ENCODE measurements around the gene ATP1B2.

Gene ATP1B2, protein sequence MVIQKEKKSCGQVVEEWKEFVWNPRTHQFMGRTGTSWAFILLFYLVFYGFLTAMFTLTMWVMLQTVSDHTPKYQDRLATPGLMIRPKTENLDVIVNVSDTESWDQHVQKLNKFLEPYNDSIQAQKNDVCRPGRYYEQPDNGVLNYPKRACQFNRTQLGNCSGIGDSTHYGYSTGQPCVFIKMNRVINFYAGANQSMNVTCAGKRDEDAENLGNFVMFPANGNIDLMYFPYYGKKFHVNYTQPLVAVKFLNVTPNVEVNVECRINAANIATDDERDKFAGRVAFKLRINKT

DNA sequence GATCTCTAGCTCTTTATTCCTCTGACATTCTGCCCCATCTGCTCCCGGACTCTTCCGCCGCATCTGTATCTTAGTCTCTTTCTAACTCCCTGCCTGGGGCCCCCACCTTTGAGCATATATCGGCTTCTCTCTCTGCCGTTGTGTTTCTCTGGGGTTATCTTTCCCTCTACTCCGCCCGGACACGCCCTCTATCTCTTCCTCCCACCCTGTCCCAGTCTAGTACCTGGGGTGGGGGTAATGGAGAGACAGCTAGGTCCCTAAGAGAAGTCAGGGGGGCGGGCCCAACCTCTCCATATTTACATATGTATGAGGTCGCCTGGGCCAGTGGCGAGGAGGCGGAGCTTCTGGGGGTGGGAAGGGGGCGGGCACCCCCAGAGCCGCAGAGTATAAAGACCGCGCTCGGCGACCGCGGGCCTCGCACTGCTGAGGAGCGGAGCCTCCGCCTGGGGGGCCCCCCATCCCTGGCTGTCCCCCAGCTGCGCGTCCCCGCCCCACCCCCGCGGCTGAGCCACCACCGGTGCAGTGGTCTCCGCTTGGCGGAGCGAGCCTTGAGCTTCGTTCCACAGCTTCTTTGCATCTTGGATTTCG is at the start of gene ATP1B2:
Gene ATP1B2 (plus strand): TSS at position 418 of the 588 bp plus-strand sequence. CDS start 593 bp downstream, outside the sequence.
- peak; percentile 73 for ATAC-seq
- TF ChIP-seq, protein P1, sequence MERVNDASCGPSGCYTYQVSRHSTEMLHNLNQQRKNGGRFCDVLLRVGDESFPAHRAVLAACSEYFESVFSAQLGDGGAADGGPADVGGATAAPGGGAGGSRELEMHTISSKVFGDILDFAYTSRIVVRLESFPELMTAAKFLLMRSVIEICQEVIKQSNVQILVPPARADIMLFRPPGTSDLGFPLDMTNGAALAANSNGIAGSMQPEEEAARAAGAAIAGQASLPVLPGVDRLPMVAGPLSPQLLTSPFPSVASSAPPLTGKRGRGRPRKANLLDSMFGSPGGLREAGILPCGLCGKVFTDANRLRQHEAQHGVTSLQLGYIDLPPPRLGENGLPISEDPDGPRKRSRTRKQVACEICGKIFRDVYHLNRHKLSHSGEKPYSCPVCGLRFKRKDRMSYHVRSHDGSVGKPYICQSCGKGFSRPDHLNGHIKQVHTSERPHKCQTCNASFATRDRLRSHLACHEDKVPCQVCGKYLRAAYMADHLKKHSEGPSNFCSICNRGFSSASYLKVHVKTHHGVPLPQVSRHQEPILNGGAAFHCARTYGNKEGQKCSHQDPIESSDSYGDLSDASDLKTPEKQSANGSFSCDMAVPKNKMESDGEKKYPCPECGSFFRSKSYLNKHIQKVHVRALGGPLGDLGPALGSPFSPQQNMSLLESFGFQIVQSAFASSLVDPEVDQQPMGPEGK (CRISPR knock-in tag; IDR thresholded peaks at IDR 0.05; ENCODE audit: borderline replicate concordance), result no peak
- TF ChIP-seq ZC3H10 (CRISPR knock-in tag; IDR thresholded peaks at IDR 0.05) (no peak), TOX (CRISPR knock-in tag; IDR thresholded peaks at IDR 0.05; ENCODE audit: borderline replicate concordance) (no peak), BACH2 (CRISPR knock-in tag; IDR thresholded peaks at IDR 0.05; ENCODE audit: borderline replicate concordance) (no peak)

DNA sequence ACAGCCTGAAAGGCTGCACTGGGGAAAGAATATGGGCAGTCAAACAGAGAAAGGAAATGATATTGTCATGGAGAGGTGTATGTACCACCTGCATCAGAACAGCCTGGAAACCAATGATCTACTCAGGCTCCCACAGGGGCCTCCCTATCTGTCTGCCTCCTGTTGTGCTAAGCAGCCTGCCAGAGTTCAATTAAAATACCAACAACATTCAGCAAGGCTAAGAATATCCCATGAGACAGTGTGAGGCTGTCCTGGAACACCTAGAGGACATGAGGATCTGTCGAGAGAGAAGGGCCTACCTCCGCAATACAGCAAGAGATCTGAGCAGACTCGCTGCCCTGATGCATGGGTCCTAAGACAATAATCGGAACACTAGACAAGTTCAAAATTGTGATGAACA is 44.4 kb upstream of the ATP1B2 start:
- TF ChIP-seq CSDC2 (CRISPR knock-in tag; IDR thresholded peaks at IDR 0.05), result no peak
- no peak for ATAC-seq

DNA sequence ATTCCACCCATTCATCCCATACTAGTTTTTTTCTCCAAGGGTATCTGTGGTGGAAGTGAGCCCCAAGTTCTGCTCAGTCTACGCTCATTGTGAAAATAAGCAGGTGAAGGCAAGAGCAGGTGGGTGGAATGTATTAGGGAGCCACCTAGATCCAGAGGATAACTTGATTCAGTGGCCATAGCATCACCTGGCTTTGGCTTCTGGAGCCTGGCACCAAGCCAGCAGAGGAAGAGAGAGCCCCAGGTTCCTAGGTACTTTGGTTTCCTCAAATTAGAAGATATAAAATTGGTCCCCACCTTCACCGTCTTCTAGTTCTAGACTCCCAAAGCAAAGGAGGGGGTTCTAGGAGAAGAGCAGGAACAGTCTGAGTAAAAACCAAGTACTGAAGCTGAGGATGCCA is 40.1 kb upstream of the ATP1B2 start:
- no peak for ATAC-seq
- TF ChIP-seq PPARA (CRISPR knock-in tag; IDR thresholded peaks at IDR 0.05; ENCODE audit: borderline replicate concordance) (no peak), RARB (CRISPR knock-in tag; IDR thresholded peaks at IDR 0.05) (no peak), ARNTL (CRISPR knock-in tag; IDR thresholded peaks at IDR 0.05; ENCODE audit: borderline replicate concordance, low read depth) (no peak), BACH2 (CRISPR knock-in tag; IDR thresholded peaks at IDR 0.05; ENCODE audit: borderline replicate concordance) (no peak), TCF4 (CRISPR knock-in tag; IDR thresholded peaks at IDR 0.05; ENCODE audit: borderline replicate concordance) (no peak), ISL1 (CRISPR knock-in tag; IDR thresholded peaks at IDR 0.05) (no peak), ZNF8 (CRISPR knock-in tag; IDR thresholded peaks at IDR 0.05) (no peak), ZC3H10 (CRISPR knock-in tag; IDR thresholded peaks at IDR 0.05) (no peak), OSR1 (CRISPR knock-in tag; IDR thresholded peaks at IDR 0.05) (no peak), ESRRG (CRISPR knock-in tag; IDR thresholded peaks at IDR 0.05) (no peak), GLIS3 (CRISPR knock-in tag; IDR thresholded peaks at IDR 0.05) (no peak), TOX (CRISPR knock-in tag; IDR thresholded peaks at IDR 0.05; ENCODE audit: borderline replicate concordance) (no peak), CSDC2 (CRISPR knock-in tag; IDR thresholded peaks at IDR 0.05) (no peak)
- TF ChIP-seq, protein P2, sequence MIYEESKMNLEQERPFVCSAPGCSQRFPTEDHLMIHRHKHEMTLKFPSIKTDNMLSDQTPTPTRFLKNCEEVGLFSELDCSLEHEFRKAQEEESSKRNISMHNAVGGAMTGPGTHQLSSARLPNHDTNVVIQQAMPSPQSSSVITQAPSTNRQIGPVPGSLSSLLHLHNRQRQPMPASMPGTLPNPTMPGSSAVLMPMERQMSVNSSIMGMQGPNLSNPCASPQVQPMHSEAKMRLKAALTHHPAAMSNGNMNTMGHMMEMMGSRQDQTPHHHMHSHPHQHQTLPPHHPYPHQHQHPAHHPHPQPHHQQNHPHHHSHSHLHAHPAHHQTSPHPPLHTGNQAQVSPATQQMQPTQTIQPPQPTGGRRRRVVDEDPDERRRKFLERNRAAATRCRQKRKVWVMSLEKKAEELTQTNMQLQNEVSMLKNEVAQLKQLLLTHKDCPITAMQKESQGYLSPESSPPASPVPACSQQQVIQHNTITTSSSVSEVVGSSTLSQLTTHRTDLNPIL (CRISPR knock-in tag; IDR thresholded peaks at IDR 0.05; ENCODE audit: low read depth), result no peak
- TF ChIP-seq, protein P3, sequence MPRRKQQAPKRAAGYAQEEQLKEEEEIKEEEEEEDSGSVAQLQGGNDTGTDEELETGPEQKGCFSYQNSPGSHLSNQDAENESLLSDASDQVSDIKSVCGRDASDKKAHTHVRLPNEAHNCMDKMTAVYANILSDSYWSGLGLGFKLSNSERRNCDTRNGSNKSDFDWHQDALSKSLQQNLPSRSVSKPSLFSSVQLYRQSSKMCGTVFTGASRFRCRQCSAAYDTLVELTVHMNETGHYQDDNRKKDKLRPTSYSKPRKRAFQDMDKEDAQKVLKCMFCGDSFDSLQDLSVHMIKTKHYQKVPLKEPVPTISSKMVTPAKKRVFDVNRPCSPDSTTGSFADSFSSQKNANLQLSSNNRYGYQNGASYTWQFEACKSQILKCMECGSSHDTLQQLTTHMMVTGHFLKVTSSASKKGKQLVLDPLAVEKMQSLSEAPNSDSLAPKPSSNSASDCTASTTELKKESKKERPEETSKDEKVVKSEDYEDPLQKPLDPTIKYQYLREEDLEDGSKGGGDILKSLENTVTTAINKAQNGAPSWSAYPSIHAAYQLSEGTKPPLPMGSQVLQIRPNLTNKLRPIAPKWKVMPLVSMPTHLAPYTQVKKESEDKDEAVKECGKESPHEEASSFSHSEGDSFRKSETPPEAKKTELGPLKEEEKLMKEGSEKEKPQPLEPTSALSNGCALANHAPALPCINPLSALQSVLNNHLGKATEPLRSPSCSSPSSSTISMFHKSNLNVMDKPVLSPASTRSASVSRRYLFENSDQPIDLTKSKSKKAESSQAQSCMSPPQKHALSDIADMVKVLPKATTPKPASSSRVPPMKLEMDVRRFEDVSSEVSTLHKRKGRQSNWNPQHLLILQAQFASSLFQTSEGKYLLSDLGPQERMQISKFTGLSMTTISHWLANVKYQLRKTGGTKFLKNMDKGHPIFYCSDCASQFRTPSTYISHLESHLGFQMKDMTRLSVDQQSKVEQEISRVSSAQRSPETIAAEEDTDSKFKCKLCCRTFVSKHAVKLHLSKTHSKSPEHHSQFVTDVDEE (CRISPR knock-in tag; IDR thresholded peaks at IDR 0.05), result no peak
- TF ChIP-seq, protein P4, sequence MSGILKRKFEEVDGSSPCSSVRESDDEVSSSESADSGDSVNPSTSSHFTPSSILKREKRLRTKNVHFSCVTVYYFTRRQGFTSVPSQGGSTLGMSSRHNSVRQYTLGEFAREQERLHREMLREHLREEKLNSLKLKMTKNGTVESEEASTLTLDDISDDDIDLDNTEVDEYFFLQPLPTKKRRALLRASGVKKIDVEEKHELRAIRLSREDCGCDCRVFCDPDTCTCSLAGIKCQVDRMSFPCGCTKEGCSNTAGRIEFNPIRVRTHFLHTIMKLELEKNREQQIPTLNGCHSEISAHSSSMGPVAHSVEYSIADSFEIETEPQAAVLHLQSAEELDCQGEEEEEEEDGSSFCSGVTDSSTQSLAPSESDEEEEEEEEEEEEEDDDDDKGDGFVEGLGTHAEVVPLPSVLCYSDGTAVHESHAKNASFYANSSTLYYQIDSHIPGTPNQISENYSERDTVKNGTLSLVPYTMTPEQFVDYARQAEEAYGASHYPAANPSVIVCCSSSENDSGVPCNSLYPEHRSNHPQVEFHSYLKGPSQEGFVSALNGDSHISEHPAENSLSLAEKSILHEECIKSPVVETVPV (CRISPR knock-in tag; IDR thresholded peaks at IDR 0.05), result no peak
- TF ChIP-seq, protein P5, sequence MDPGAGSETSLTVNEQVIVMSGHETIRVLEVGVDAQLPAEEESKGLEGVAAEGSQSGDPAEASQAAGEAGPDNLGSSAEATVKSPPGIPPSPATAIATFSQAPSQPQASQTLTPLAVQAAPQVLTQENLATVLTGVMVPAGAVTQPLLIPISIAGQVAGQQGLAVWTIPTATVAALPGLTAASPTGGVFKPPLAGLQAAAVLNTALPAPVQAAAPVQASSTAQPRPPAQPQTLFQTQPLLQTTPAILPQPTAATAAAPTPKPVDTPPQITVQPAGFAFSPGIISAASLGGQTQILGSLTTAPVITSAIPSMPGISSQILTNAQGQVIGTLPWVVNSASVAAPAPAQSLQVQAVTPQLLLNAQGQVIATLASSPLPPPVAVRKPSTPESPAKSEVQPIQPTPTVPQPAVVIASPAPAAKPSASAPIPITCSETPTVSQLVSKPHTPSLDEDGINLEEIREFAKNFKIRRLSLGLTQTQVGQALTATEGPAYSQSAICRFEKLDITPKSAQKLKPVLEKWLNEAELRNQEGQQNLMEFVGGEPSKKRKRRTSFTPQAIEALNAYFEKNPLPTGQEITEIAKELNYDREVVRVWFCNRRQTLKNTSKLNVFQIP (CRISPR knock-in tag; IDR thresholded peaks at IDR 0.05; ENCODE audit: borderline replicate concordance, low read depth), result no peak

Measured in SK-N-SH treated with all-trans-retinoic acid at 6 μM for 48 hours (cell line).